Measurements from ENCODE around the gene ADAMTS9. TPM values are rescaled to one million over a fixed set of nuclear protein-coding genes. Genes with fewer than 3 reads are reported as not detected.

The ADAMTS9 gene
- total RNA-seq, 2 donors from 2014 or later: not detected

- no peak overlapping the region for H3K27ac Mint-ChIP-seq
- peaks cover 36% of the 10 kb centered on the region for H3K27me3 Mint-ChIP-seq
- no peaks in the 10 kb centered on the region for H3K36me3 Mint-ChIP-seq (ENCODE audit: low read depth)
- ATAC-seq (replicated peaks): no peak
- H3K9me3 Mint-ChIP-seq: peaks cover 4% of the 10 kb centered on the region
- no peak overlapping the region for H3K4me3 Mint-ChIP-seq
- H3K4me1 Mint-ChIP-seq: no peaks in the 10 kb centered on the region
Measured at GRCh38 chr3:64475037-64475436, 212.8 kb downstream of the ADAMTS9 start.

GRCh38 chr3:64473466-64473865 lies 214.3 kb downstream of the ADAMTS9 start:
- H3K4me3 Mint-ChIP-seq: no peak overlapping the region
- H3K4me1 Mint-ChIP-seq: no peaks in the 10 kb centered on the region
- peaks cover 42% of the 10 kb centered on the region for H3K27me3 Mint-ChIP-seq
- ATAC-seq (replicated peaks): no peak
- no peaks in the 10 kb centered on the region for H3K36me3 Mint-ChIP-seq (ENCODE audit: low read depth)
- H3K9me3 Mint-ChIP-seq: peaks cover under 1% of the 10 kb centered on the region
- H3K27ac Mint-ChIP-seq: no peak overlapping the region

- Mint-ChIP-seq H3K4me1 (no peaks in the 10 kb centered on the region), H3K9me3 (no peaks in the 10 kb centered on the region), H3K4me3 (no peak overlapping the region), H3K27ac (no peak overlapping the region), H3K27me3 (peaks cover 44% of the 10 kb centered on the region), H3K36me3 (ENCODE audit: low read depth) (no peaks in the 10 kb centered on the region)
- ATAC-seq (replicated peaks): no peak
Measured at GRCh38 chr3:64470436-64470835, 217.4 kb downstream of the ADAMTS9 start.

GRCh38 chr3:64467255-64467944 lies 220.4 kb downstream of the ADAMTS9 start:
- Mint-ChIP-seq H3K4me3 (no peak overlapping the region), H3K27me3 (peaks cover 30% of the 10 kb centered on the region), H3K36me3 (ENCODE audit: low read depth) (no peaks in the 10 kb centered on the region), H3K27ac (no peak overlapping the region), H3K9me3 (no peaks in the 10 kb centered on the region), H3K4me1 (no peaks in the 10 kb centered on the region)
- no peak for ATAC-seq (replicated peaks)
